Transverse colon (tissue), 4 donors: Measurements from ENCODE around the gene L3MBTL4. TPM values are rescaled to one million over a fixed set of nuclear protein-coding genes. Genes with fewer than 3 reads are reported as not detected.

Experiments
- DNase-seq: peaks from one replicate; pipeline ENCODE4 v3.0.0-alpha.2; 2019
- H3K27ac ChIP-seq, 4 donors: fragments of 200-600 bp; sonication (generic); 2 replicates each; pipeline ENCODE4 v1.5.1; 2016 to 2018; ENCODE audit warnings: inconsistent platforms in 4 of 4
- H3K27me3 ChIP-seq: fragments of 200-600 bp; sonication (generic); 2 replicates; pipeline ENCODE4 v1.5.1; 2017; ENCODE audit warnings: inconsistent platforms
- H3K36me3 ChIP-seq, 4 donors: fragments of 200-600 bp; sonication (generic); 2 replicates each; pipeline ENCODE4 v1.5.1; 2017 to 2019; ENCODE audit warnings: inconsistent platforms in 4 of 4
- H3K4me1 ChIP-seq, 4 donors: fragments of 200-600 bp; sonication (generic); 2 replicates each; pipeline ENCODE4 v1.5.1; 2017 to 2020; ENCODE audit warnings: inconsistent platforms in 4 of 4
- H3K4me3 ChIP-seq, 4 donors: fragments of 200-600 bp; sonication (generic); 1 replicate in 1 of 4; 2 replicates in 3 of 4; pipeline versions ENCODE4 v1.5.1 to v1.6.1; 2017 to 2019; ENCODE audit warnings: inconsistent platforms in 4 of 4
- H3K9me3 ChIP-seq, 2 donors: fragments of 200-600 bp; sonication (generic); 2 replicates each; pipeline ENCODE4 v1.5.1; 2017 to 2019; ENCODE audit warnings: inconsistent platforms in 2 of 2
- CTCF ChIP-seq, 5 experiments: fragments of 200-600 bp in 3 of 5; fragments of 450-650 bp in 2 of 5; sonication (generic) in 3 of 5; IDR thresholded peaks; 1 replicate in 2 of 5; 2 replicates in 3 of 5; pipeline ENCODE4 v1.5.1; 2016 to 2017; ENCODE audit warnings: antibody characterized with exemption in 5 of 5, inconsistent platforms in 3 of 5, mild to moderate bottlenecking in 2 of 5, moderate library complexity in 1 of 5
- EP300 ChIP-seq: sonication (generic); formaldehyde crosslinking; IDR thresholded peaks from one replicate; pipeline ENCODE4 v1.6.1; 2017; ENCODE audit warnings: antibody characterized with exemption, low read depth
- POLR2A ChIP-seq: fragments of 450-650 bp; IDR thresholded peaks from one replicate; pipeline ENCODE4 v1.6.1; 2016; ENCODE audit warnings: antibody characterized with exemption, mild to moderate bottlenecking, moderate library complexity
- POLR2AphosphoS5 ChIP-seq, 3 donors: sonication (generic); formaldehyde crosslinking; IDR thresholded peaks; one replicate each; pipeline ENCODE4 v1.6.1; 2016; ENCODE audit warnings: antibody characterized with exemption in 3 of 3
- WGBS, 2 donors: methylation state at CpG; one replicate each; pipeline ENCODE4 v1.1.5; 2018; ENCODE audit warnings: low coverage in 1 of 2; 5-methylcytosine and 5-hydroxymethylcytosine counted together
- in situ Hi-C, 4 donors: fragments of 200-750 bp; cut with MboI; loops; one replicate each; pipeline versions ENCODE4 v1.15.0 to v1.15.1; 2017; ENCODE audit warnings: low sequenced_read_pairs in 3 of 4, low pct_ligation_motif_present in 1 of 4, low pct_unique_long_range_greater_than_20kb in 1 of 4
- intact Hi-C: fragments of 100-400 bp; cut with DNase I; formaldehyde crosslinking; loops from one replicate; pipeline ENCODE4 v1.15.1; 2023; ENCODE audit warnings: low total_unique reads
- total RNA-seq, 4 donors: library from RNA; depleted of rRNA; stranded (reverse); fragments of >200 nt; gene quantifications; one replicate each; pipeline ENCODE4 v1.1.0, GENCODE V29; 2016

Gene L3MBTL4
- total RNA-seq, 4 donors from 2014 or later: 0.20 to 4.9 (median 2.9) TPM

GRCh38 chr18:6284761-6285160, 129.9 kb downstream of the L3MBTL4 start:
- TF ChIP-seq EP300 (no peak), CTCF (IDR thresholded peaks at IDR 0.05) (no peak), POLR2A (no peak), POLR2AphosphoS5 (IDR thresholded peaks at IDR 0.05) (no peak)
- H3K9me3 ChIP-seq: no peaks in the 10 kb centered on the region
- no peak for DNase-seq
- WGBS, 2 donors: 94 to 100% methylated on average over 8 to 22 of the region's 22 CpGs
- H3K27me3 ChIP-seq: no peaks in the 10 kb centered on the region
- H3K27ac ChIP-seq: no peak overlapping the region
- H3K4me1 ChIP-seq: no peaks in the 10 kb centered on the region
- H3K4me3 ChIP-seq: no peak overlapping the region
- intact Hi-C loops (no loop called here), in situ Hi-C loops (no loop called here)
- no peaks in the 10 kb centered on the region for H3K36me3 ChIP-seq

DNA sequence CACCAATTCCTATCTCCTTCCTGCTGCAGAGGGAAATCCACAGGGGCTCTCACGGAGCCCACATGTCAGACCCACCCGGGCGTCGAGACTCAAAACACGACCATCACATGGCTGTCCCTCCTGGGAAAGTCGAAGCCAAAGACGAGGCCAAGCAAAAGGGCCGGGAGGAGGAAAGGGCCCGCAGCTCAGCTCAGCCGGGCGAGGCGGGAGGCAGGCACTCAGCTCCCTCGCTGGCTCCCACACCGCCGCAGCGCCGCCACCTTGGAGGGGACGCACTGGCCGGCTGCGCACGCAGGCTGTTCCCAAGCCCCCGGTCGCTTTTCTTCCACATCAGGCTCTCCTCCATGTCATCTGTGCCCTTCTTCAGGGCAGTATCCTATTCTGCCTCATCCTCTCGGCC, 130.4 kb downstream of the L3MBTL4 start:
- in situ Hi-C loops (no loop called here), intact Hi-C loops (no loop called here)
- Histone ChIP-seq H3K36me3 (no peaks in the 10 kb centered on the region), H3K4me1 (no peaks in the 10 kb centered on the region), H3K27me3 (no peaks in the 10 kb centered on the region), H3K4me3 (no peak overlapping the region), H3K9me3 (no peaks in the 10 kb centered on the region), H3K27ac (no peak overlapping the region)
- no peak for TF ChIP-seq CTCF (IDR thresholded peaks at IDR 0.05)
- TF ChIP-seq POLR2AphosphoS5 (IDR thresholded peaks at IDR 0.05): no peak
- TF ChIP-seq POLR2A: no peak
- no peak for DNase-seq
- 93 to 94% methylated on average over 9 to 24 of the region's 24 CpGs for WGBS, 2 donors

DNA sequence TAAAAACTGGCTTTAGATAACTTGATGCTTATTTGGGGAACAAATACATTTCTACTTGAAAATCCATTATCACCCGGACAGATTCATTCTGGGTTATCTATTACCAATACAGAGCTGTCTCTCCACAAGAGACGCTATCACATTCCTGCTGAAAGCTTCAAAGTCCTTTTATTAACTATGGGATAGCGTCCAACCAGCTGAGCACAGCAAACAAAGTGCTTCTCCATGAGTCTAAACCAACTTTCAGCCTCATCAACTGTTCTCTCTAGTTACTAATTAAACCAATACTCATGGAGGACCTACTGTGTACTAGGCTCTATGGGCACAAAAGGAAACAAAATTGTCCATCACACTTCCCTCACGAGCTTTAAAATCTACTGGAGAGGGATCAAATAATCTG, 132.8 kb downstream of the L3MBTL4 start:
- TF ChIP-seq EP300 (no peak), CTCF (IDR thresholded peaks at IDR 0.05) (no peak), POLR2A (no peak), POLR2AphosphoS5 (IDR thresholded peaks at IDR 0.05) (no peak)
- H3K36me3 ChIP-seq: no peaks in the 10 kb centered on the region
- in situ Hi-C loops (no loop called here), intact Hi-C loops (no loop called here)
- H3K4me3 ChIP-seq: no peak overlapping the region
- no peak for DNase-seq
- no peaks in the 10 kb centered on the region for H3K9me3 ChIP-seq
- WGBS, 2 donors: 41 to 60% methylated on average over 3 to 4 of the region's 4 CpGs
- no peaks in the 10 kb centered on the region for H3K4me1 ChIP-seq
- no peaks in the 10 kb centered on the region for H3K27me3 ChIP-seq
- H3K27ac ChIP-seq: no peak overlapping the region

- 50% methylated on average over 1 to 2 of the region's 2 CpGs for WGBS, 2 donors
- in situ Hi-C loops: no loop called here
- no peak for DNase-seq
- intact Hi-C loops: no loop called here
- TF ChIP-seq CTCF (IDR thresholded peaks at IDR 0.05): no peak
- TF ChIP-seq POLR2A: no peak
- no peak for TF ChIP-seq EP300
- no peak for TF ChIP-seq POLR2AphosphoS5 (IDR thresholded peaks at IDR 0.05)
- Histone ChIP-seq H3K4me3 (no peak overlapping the region), H3K27ac (no peak overlapping the region), H3K4me1 (no peaks in the 10 kb centered on the region), H3K9me3 (no peaks in the 10 kb centered on the region), H3K36me3 (no peaks in the 10 kb centered on the region), H3K27me3 (no peaks in the 10 kb centered on the region)
Measured at GRCh38 chr18:6280211-6280743, 134.4 kb downstream of the L3MBTL4 start.
